Stimulated activated naive CD8-positive, alpha-beta T cell treated with anti-CD3 and anti-CD28 coated beads, Interleukin-15, Interleukin-2, amounts not matched to agents 100 U/mL and 50 U/mL, for 24 hours (primary cell): ENCODE results near the gene CHCHD3.
"Not testable (repeated sequence)": the region's sequence is repeated elsewhere in the genome, so short reads cannot be mapped to it uniquely, and the experiment has no call there.

Experiments
- ATAC-seq: fragments of 150-1000 bp; cut with Tn5 transposase; one replicate; pipeline ENCODE4 v1.10.0; 2021
- DNase-seq: peaks from one replicate; pipeline ENCODE4 v3.0.0; 2021

Gene CHCHD3

GRCh38 chr7:133003052-133003910 lies 78.6 kb downstream of the CHCHD3 start:
- ATAC-seq = no peak

GRCh38 chr7:133001727-133002126 lies 80.2 kb downstream of the CHCHD3 start:
- ATAC-seq (no peak), DNase-seq (no peak)

More at GRCh38 chr7:133003052-133003910, 78.6 kb downstream of the CHCHD3 start:
- DNase-seq = no peak

- ATAC-seq (no peak), DNase-seq (no peak)
Observed at GRCh38 chr7:132999845-133000244, 82.0 kb downstream of the CHCHD3 start.

- no peak for ATAC-seq
- DNase-seq = no peak
Observed at GRCh38 chr7:132998763-132999162, 83.1 kb downstream of the CHCHD3 start.

GRCh38 chr7:132997505-132997904 lies 84.4 kb downstream of the CHCHD3 start:
- ATAC-seq (no peak), DNase-seq (no peak)

GRCh38 chr7:132996581-132997242 lies 85.2 kb downstream of the CHCHD3 start:
- DNase-seq (no peak), ATAC-seq (no peak)

GRCh38 chr7:132993377-132994013 lies 88.4 kb downstream of the CHCHD3 start:
- ATAC-seq (no peak), DNase-seq (no peak)

- ATAC-seq (no peak), DNase-seq (no peak)
Observed at GRCh38 chr7:132991615-132992587, 90.0 kb downstream of the CHCHD3 start.

GRCh38 chr7:132988117-132988516 lies 93.8 kb downstream of the CHCHD3 start:
- no peak for DNase-seq
- no peak for ATAC-seq

GRCh38 chr7:132980402-132980801 lies 101.5 kb downstream of the CHCHD3 start:
- ATAC-seq (no peak), DNase-seq (no peak)

GRCh38 chr7:132979524-132979923 lies 102.4 kb downstream of the CHCHD3 start:
- DNase-seq = no peak
- no peak for ATAC-seq

GRCh38 chr7:132977234-132977633 lies 104.7 kb downstream of the CHCHD3 start:
- no peak for ATAC-seq
- DNase-seq = no peak

GRCh38 chr7:132972745-132973144 lies 109.1 kb downstream of the CHCHD3 start:
- ATAC-seq (no peak), DNase-seq (no peak)

GRCh38 chr7:132970257-132970656 lies 111.6 kb downstream of the CHCHD3 start:
- ATAC-seq = no peak
- no peak for DNase-seq

- no peak for ATAC-seq
- no peak for DNase-seq
Observed at GRCh38 chr7:132969520-132969919, 112.4 kb downstream of the CHCHD3 start.

- ATAC-seq = not testable (repeated sequence)
Observed at GRCh38 chr7:132967470-132967848, 114.4 kb downstream of the CHCHD3 start.

GRCh38 chr7:132966754-132967469 lies 115.0 kb downstream of the CHCHD3 start:
- no peak for ATAC-seq
- no peak for DNase-seq

More at GRCh38 chr7:132967470-132967848, 114.4 kb downstream of the CHCHD3 start:
- DNase-seq = not testable (repeated sequence)

GRCh38 chr7:132965951-132966350 lies 115.9 kb downstream of the CHCHD3 start:
- DNase-seq = no peak
- no peak for ATAC-seq

- ATAC-seq = no peak
Observed at GRCh38 chr7:132964876-132965275, 117.0 kb downstream of the CHCHD3 start.

GRCh38 chr7:132959891-132960290 lies 122.0 kb downstream of the CHCHD3 start:
- ATAC-seq (no peak), DNase-seq (no peak)

More at GRCh38 chr7:132964876-132965275, 117.0 kb downstream of the CHCHD3 start:
- DNase-seq = no peak

GRCh38 chr7:132956556-132956955 lies 125.3 kb downstream of the CHCHD3 start:
- ATAC-seq (no peak), DNase-seq (no peak)
